BE2C (cell line): ENCODE measurements around the gene TERB1.
"Not testable (repeated sequence)": the region's sequence is repeated elsewhere in the genome, so short reads cannot be mapped to it uniquely, and the experiment has no call there.

Source experiments
- DNase-seq: peaks from one replicate; pipeline ENCODE4 v3.0.0-alpha.2; 2020
- H3K27me3 ChIP-seq: fragments of 250-450 bp; sonication (Bioruptor Pico); 2 replicates; pipeline ENCODE4 v1.5.1; 2020; ENCODE audit warnings: mild to moderate bottlenecking
- H3K36me3 ChIP-seq: fragments of 250-450 bp; sonication (Bioruptor Pico); 2 replicates; pipeline ENCODE4 v1.5.1; 2020; ENCODE audit warnings: mild to moderate bottlenecking
- H3K4me1 ChIP-seq: fragments of 250-450 bp; sonication (Bioruptor Pico); 2 replicates; pipeline ENCODE4 v1.5.1; 2020
- H3K4me3 ChIP-seq: 2 replicates; pipeline ENCODE4 v1.5.1; 2011; ENCODE audit warnings: low read depth, low read length
- H3K9me3 ChIP-seq: fragments of 250-450 bp; sonication (Bioruptor Pico); 2 replicates; pipeline ENCODE4 v1.5.1; 2020
- TF ChIP-seq, protein P1 (sequence below): IDR thresholded peaks from 2 replicates; pipeline ENCODE4 v1.5.1; 2012; ENCODE audit warnings: mild to moderate bottlenecking, low read depth, low read length

The TERB1 gene

DNA sequence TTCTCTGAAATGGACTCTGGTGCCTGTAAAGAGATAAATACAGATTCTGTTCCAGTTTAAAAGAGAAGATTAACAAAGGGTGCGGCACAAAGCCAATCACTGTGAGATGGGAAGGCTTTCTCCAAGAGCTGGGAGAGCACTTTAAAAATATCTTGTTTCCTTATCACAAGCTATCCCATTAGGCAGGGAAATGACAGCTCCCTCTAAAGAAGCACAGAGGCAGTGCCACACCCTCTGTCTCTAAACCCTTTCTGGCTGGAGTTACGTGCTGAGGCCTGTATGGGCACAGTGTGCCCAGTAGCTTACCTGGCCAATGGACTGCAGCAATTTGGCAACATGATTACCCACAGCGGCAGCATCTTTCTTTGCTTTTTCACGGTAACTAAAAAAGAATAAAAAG, 9.0 kb upstream of the TERB1 start:
- no peaks in the 10 kb centered on the region for H3K27me3 ChIP-seq
- H3K4me3 ChIP-seq, result no peak overlapping the region
- TF ChIP-seq, protein P1, sequence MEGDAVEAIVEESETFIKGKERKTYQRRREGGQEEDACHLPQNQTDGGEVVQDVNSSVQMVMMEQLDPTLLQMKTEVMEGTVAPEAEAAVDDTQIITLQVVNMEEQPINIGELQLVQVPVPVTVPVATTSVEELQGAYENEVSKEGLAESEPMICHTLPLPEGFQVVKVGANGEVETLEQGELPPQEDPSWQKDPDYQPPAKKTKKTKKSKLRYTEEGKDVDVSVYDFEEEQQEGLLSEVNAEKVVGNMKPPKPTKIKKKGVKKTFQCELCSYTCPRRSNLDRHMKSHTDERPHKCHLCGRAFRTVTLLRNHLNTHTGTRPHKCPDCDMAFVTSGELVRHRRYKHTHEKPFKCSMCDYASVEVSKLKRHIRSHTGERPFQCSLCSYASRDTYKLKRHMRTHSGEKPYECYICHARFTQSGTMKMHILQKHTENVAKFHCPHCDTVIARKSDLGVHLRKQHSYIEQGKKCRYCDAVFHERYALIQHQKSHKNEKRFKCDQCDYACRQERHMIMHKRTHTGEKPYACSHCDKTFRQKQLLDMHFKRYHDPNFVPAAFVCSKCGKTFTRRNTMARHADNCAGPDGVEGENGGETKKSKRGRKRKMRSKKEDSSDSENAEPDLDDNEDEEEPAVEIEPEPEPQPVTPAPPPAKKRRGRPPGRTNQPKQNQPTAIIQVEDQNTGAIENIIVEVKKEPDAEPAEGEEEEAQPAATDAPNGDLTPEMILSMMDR, result peak; percentile 15; the same call in 1 of the 2 replicates
- peaks cover 13% of the 10 kb centered on the region for H3K4me1 ChIP-seq
- H3K36me3 ChIP-seq, result peaks cover 54% of the 10 kb centered on the region
- no peaks in the 10 kb centered on the region for H3K9me3 ChIP-seq
- peak; percentile 57 for DNase-seq

DNA sequence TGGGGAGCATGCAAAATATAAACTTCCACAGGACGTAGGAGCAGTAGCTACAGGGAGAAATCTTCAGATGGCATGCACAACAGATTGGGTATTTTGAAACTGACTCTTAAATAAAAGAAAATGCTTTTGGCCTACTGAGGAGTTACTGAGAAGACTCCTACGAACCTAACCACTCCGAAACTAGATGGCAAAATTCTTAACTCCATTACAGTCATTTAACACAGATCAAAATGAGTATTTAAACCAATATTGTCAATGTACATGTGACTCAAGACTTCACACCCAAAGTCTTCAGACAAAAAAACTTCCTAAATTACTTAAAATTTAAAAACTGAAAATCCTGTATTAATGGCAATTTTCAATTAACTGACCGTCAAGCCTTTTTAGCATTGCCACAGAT, 8.4 kb upstream of the TERB1 start:
- Histone ChIP-seq H3K27me3 (no peaks in the 10 kb centered on the region), H3K9me3 (no peaks in the 10 kb centered on the region), H3K36me3 (peaks cover 53% of the 10 kb centered on the region), H3K4me3 (no peak overlapping the region), H3K4me1 (peaks cover 13% of the 10 kb centered on the region)
- TF ChIP-seq, protein P1, result no peak
- no peak for DNase-seq

DNA sequence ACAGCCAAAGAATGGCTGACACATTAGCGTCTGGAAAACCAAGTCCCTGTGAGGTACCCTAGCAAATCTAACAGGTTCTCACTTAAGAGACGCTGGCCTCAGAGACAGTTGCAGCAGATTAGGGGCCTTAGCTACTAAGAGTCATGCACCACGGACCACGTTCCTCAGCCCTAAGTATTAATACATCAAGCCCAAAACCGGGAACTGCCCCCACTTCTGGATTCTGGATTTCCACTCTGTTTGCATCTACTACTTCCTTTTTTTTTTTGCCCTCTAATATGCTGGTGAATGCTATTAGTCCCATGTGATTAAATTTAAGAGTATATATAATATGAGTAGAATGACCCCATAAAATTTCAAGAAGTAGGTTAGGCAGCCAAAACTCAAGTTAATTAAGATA, 775 bp upstream of the TERB1 start:
- TF ChIP-seq, protein P1, result no peak
- Histone ChIP-seq H3K27me3 (no peaks in the 10 kb centered on the region), H3K36me3 (peaks cover 44% of the 10 kb centered on the region), H3K9me3 (no peaks in the 10 kb centered on the region), H3K4me3 (no peak overlapping the region), H3K4me1 (no peaks in the 10 kb centered on the region)
- DNase-seq, result no peak

DNA sequence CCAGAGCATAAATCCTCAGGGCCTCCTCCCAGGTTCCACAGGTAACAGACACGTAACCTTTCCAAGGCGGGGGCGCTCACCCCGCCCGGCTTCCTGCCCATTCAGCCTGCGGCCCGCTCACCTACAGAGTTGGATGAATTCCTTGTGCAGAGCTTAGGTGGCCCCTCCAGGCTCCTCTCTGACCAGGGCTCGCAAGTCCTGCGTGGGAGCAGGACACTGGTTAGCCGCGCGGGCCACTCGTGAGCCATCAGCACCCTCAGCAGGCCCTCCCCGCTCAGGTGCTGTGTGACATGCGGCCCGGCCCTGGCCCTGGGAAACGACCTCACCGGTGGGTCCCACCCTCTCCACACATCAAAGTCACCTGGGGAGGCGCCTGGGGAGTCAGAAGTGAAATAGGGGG, 528 bp downstream of the TERB1 start:
- Histone ChIP-seq H3K4me3 (no peak overlapping the region), H3K4me1 (no peaks in the 10 kb centered on the region), H3K36me3 (peaks cover 31% of the 10 kb centered on the region), H3K9me3 (no peaks in the 10 kb centered on the region), H3K27me3 (no peaks in the 10 kb centered on the region)
- no peak for DNase-seq
- TF ChIP-seq, protein P1, result no peak

DNA sequence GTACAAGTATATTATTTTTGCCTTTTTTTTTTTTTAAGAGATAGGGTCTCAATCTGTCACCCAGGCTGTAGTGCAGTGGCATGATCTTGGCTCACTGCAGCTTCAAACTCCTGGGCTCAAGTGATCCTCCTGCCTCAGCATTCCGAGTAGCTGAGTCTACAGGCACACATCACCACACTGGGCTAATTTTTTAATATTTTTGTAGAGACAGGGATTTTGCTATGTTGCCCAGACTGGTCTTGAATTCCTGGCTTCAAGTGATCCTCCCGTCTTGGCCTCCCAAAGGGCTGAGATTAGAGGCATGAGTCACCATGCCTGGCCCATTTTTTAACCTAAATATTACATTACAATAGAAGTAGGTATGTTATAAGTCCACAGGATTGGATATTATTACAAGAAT, 3.2 kb downstream of the TERB1 start:
- no peaks in the 10 kb centered on the region for H3K4me1 ChIP-seq
- DNase-seq, result no peak
- TF ChIP-seq, protein P1, result no peak
- H3K4me3 ChIP-seq, result no peak overlapping the region
- no peaks in the 10 kb centered on the region for H3K9me3 ChIP-seq
- H3K27me3 ChIP-seq, result no peaks in the 10 kb centered on the region
- peaks cover 10% of the 10 kb centered on the region for H3K36me3 ChIP-seq

DNA sequence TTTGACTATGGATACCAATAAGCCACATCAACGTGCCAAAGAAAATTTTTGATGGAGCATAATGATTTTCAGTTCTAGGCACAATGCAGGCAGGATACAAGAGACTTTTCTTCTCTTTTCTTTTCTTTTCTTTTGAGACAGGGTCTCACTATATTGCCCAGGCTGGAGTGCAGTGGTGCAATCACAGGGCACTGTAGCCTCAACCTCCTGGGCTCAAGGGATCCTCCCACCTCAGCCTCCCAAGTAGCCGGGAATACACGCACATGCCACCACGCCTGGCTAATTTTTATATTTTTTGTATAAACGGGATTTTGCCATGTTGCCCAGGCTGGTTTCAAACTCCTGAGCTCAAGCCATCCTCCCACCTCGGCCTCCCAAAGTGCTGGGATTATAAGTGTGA, 7.4 kb downstream of the TERB1 start:
- DNase-seq, H3K36me3 ChIP-seq, H3K9me3 ChIP-seq, H3K4me3 ChIP-seq, H3K4me1 ChIP-seq, H3K27me3 ChIP-seq: not testable (repeated sequence)

DNA sequence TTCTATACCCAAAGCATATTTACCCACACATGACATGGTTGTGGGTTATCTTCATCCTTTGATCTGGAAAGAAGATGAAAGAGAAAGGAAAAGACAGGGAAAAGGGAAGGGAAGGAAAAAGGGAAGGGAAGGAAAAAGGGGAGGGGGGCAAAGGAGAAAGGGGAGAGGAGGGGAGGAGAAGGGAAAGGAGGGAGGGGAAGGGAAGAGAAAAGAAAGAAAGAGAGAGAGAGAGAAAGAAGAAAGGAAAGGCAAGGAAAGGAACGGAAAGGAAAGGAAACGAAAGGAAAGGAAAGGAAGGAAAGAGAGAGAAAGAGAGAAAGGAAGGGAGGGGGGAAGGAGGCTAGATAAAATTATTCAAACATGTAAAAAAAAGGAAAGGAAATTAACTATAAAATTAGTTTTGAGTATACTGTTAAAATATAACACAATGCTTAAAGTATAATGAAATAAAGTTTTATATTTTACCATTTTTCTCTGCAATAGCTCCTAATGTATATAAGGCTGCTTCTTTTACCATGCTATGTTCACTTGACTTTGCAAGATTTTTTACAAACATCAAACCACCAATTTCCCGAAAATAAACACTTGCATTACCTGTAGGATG, 11.2 kb downstream of the TERB1 start:
- H3K36me3 ChIP-seq, result no peaks in the 10 kb centered on the region
- no peaks in the 10 kb centered on the region for H3K9me3 ChIP-seq
- TF ChIP-seq, protein P1, result no peak
- no peaks in the 10 kb centered on the region for H3K4me1 ChIP-seq
- H3K27me3 ChIP-seq, result no peaks in the 10 kb centered on the region
- no peak for DNase-seq
- no peak overlapping the region for H3K4me3 ChIP-seq
